Measurements from ENCODE around the gene HCST.

HCST gene

GRCh38 chr19:35902870-35903475 lies 644 bp downstream of the HCST start:
- Histone ChIP-seq H3K23ac (ENCODE audit: low read length) (no peak overlapping the region), H3K4ac (ENCODE audit: low read depth, low read length) (no peak overlapping the region), H3K79me1 (ENCODE audit: low read length) (peaks cover 3% of the 10 kb centered on the region), H2BK120ac (ENCODE audit: low read depth, low read length) (no peak overlapping the region), H2AK5ac (ENCODE audit: low read length) (peak overlapping the region; percentile 58), H3K27ac (ENCODE audit: low read depth, low read length) (no peak overlapping the region), H3K4me2 (ENCODE audit: low read length) (peak overlapping the region; percentile 78), H3K9ac (ENCODE audit: low read length) (peak overlapping the region; percentile 68), H3K4me1 (ENCODE audit: control insufficient read depth, low read depth, low read length) (peaks cover 9% of the 10 kb centered on the region), H4K5ac (ENCODE audit: low read length) (no peak overlapping the region), H2BK5ac (ENCODE audit: low read length) (no peak overlapping the region), H3K56ac (ENCODE audit: low read length) (peak overlapping the region; percentile 89), H3K18ac (ENCODE audit: low read length) (no peak overlapping the region), H2BK15ac (replicated peaks; ENCODE audit: low read depth) (no peak overlapping the region), H4K8ac (ENCODE audit: low read depth, low read length) (no peak overlapping the region), H3K4me3 (ENCODE audit: low read length) (no peak overlapping the region), H3K36me3 (ENCODE audit: control insufficient read depth, insufficient read depth, low read length) (no peaks in the 10 kb centered on the region), H3K27me3 (ENCODE audit: insufficient read depth, low read length, poor library complexity) (no peaks in the 10 kb centered on the region), H3K79me2 (ENCODE audit: control insufficient read depth, insufficient read depth, low read length) (peaks cover 2% of the 10 kb centered on the region)
- no peak for DNase-seq
- no CpG with 5 or more reads among the region's 10 CpGs for WGBS (ENCODE audit: extremely low coverage, insufficient coverage, low lambda C conversion rate)

DNA sequence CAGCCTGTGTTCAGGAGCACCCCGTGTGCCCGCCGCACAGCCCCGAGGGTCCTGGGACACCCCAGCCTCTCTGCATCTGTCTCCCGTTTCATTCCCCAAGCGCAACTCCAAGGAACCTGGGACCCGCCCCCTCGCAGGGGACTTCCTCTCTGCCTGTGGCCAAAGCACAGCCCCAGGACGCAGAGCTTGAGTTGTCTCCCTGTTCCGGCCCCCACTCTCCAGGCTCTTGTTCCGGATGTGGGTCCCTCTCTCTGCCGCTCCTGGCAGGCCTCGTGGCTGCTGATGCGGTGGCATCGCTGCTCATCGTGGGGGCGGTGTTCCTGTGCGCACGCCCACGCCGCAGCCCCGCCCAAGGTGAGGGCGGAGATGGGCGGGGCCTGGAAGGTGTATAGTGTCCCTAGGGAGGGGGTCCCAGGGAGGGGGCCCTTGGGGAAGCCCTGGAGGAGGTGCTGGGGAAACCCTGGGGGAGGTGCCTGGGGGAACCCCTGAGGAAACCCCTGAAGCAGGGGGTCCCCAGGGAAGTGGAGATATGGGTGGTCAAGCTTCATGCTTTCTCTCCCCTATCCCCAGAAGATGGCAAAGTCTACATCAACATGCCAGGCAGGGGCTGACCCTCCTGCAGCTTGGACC lies 1.3 kb downstream of the HCST start:
- Histone ChIP-seq H3K18ac (ENCODE audit: low read length) (no peak overlapping the region), H4K5ac (ENCODE audit: low read length) (no peak overlapping the region), H2BK5ac (ENCODE audit: low read length) (no peak overlapping the region), H3K56ac (ENCODE audit: low read length) (peak overlapping the region; percentile 89), H3K79me2 (ENCODE audit: control insufficient read depth, insufficient read depth, low read length) (peaks cover under 1% of the 10 kb centered on the region), H2AK5ac (ENCODE audit: low read length) (no peak overlapping the region), H3K23ac (ENCODE audit: low read length) (no peak overlapping the region), H3K36me3 (ENCODE audit: control insufficient read depth, insufficient read depth, low read length) (no peaks in the 10 kb centered on the region), H3K4ac (ENCODE audit: low read depth, low read length) (no peak overlapping the region), H3K4me3 (ENCODE audit: low read length) (no peak overlapping the region), H4K8ac (ENCODE audit: low read depth, low read length) (no peak overlapping the region), H3K9ac (ENCODE audit: low read length) (peak overlapping the region; percentile 68), H3K4me2 (ENCODE audit: low read length) (peak overlapping the region; percentile 78), H3K79me1 (ENCODE audit: low read length) (no peaks in the 10 kb centered on the region), H3K27me3 (ENCODE audit: insufficient read depth, low read length, poor library complexity) (no peaks in the 10 kb centered on the region), H2BK15ac (replicated peaks; ENCODE audit: low read depth) (no peak overlapping the region), H3K4me1 (ENCODE audit: control insufficient read depth, low read depth, low read length) (peaks cover 9% of the 10 kb centered on the region), H3K27ac (ENCODE audit: low read depth, low read length) (no peak overlapping the region), H2BK120ac (ENCODE audit: low read depth, low read length) (no peak overlapping the region)
- peak; percentile 93 for DNase-seq
- WGBS (ENCODE audit: extremely low coverage, insufficient coverage, low lambda C conversion rate) = no CpG with 5 or more reads among the region's 24 CpGs

GRCh38 chr19:35904311-35905068 lies 2.2 kb downstream of the HCST start:
- Histone ChIP-seq H3K4me3 (ENCODE audit: low read length) (no peak overlapping the region), H3K4me1 (ENCODE audit: control insufficient read depth, low read depth, low read length) (peaks cover 9% of the 10 kb centered on the region), H2BK120ac (ENCODE audit: low read depth, low read length) (no peak overlapping the region), H4K8ac (ENCODE audit: low read depth, low read length) (no peak overlapping the region), H3K79me1 (ENCODE audit: low read length) (no peaks in the 10 kb centered on the region), H3K27me3 (ENCODE audit: insufficient read depth, low read length, poor library complexity) (no peaks in the 10 kb centered on the region), H3K36me3 (ENCODE audit: control insufficient read depth, insufficient read depth, low read length) (no peaks in the 10 kb centered on the region), H3K18ac (ENCODE audit: low read length) (no peak overlapping the region), H3K4me2 (ENCODE audit: low read length) (no peak overlapping the region), H2BK5ac (ENCODE audit: low read length) (no peak overlapping the region), H2BK15ac (replicated peaks; ENCODE audit: low read depth) (no peak overlapping the region), H3K79me2 (ENCODE audit: control insufficient read depth, insufficient read depth, low read length) (no peaks in the 10 kb centered on the region), H3K4ac (ENCODE audit: low read depth, low read length) (no peak overlapping the region), H3K27ac (ENCODE audit: low read depth, low read length) (no peak overlapping the region), H3K56ac (ENCODE audit: low read length) (no peak overlapping the region), H4K5ac (ENCODE audit: low read length) (no peak overlapping the region), H3K9ac (ENCODE audit: low read length) (no peak overlapping the region), H2AK5ac (ENCODE audit: low read length) (no peak overlapping the region), H3K23ac (ENCODE audit: low read length) (no peak overlapping the region)
- no CpG with 5 or more reads among the region's 10 CpGs for WGBS (ENCODE audit: extremely low coverage, insufficient coverage, low lambda C conversion rate)
- DNase-seq = no peak

DNA sequence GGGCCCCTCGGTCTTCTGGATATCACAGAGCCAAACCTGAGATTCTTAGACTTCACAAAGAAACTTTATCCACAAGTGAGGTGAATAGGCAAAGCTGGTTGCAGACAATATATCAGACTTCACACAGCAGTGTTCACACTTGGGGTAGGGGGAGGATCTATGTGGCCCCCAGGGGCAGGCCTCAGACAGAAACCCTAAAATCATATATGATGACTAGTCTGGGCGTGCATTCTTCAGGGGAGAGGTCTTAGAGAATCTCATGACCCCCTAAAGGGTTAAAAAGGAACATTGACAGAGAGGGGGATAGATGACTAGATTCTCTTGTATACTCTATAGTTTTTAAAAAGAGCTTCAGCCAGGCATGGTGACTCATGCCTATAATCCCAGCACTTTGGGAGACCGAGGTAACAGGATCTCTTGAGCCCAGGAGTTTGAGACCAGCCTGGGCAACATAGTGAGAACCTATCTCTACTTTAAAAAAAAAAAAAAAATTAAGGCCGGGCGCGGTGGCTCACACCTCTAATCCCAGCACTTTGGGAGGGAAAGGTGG lies 2.9 kb downstream of the HCST start:
- Histone ChIP-seq H3K79me2 (ENCODE audit: control insufficient read depth, insufficient read depth, low read length) (no peaks in the 10 kb centered on the region), H4K5ac (ENCODE audit: low read length) (no peak overlapping the region), H3K4me2 (ENCODE audit: low read length) (no peak overlapping the region), H3K56ac (ENCODE audit: low read length) (peak overlapping the region; percentile 34), H3K36me3 (ENCODE audit: control insufficient read depth, insufficient read depth, low read length) (no peaks in the 10 kb centered on the region), H3K27me3 (ENCODE audit: insufficient read depth, low read length, poor library complexity) (no peaks in the 10 kb centered on the region), H3K4me3 (ENCODE audit: low read length) (no peak overlapping the region), H3K4ac (ENCODE audit: low read depth, low read length) (no peak overlapping the region), H3K4me1 (ENCODE audit: control insufficient read depth, low read depth, low read length) (peaks cover 9% of the 10 kb centered on the region), H3K9ac (ENCODE audit: low read length) (no peak overlapping the region), H3K27ac (ENCODE audit: low read depth, low read length) (no peak overlapping the region), H2BK15ac (replicated peaks; ENCODE audit: low read depth) (no peak overlapping the region), H3K23ac (ENCODE audit: low read length) (no peak overlapping the region), H3K18ac (ENCODE audit: low read length) (no peak overlapping the region), H2BK120ac (ENCODE audit: low read depth, low read length) (no peak overlapping the region), H4K8ac (ENCODE audit: low read depth, low read length) (no peak overlapping the region), H2AK5ac (ENCODE audit: low read length) (no peak overlapping the region), H2BK5ac (ENCODE audit: low read length) (no peak overlapping the region), H3K79me1 (ENCODE audit: low read length) (no peaks in the 10 kb centered on the region)
- WGBS (ENCODE audit: extremely low coverage, insufficient coverage, low lambda C conversion rate) = no CpG with 5 or more reads among the region's 6 CpGs
- DNase-seq = no peak

GRCh38 chr19:35907377-35907745 lies 5.0 kb downstream of the HCST start:
- no CpG with 5 or more reads among the region's 12 CpGs for WGBS (ENCODE audit: extremely low coverage, insufficient coverage, low lambda C conversion rate)
- no peak overlapping the region for H3K9ac ChIP-seq (ENCODE audit: low read length)
- H3K27ac ChIP-seq (ENCODE audit: low read depth, low read length) = no peak overlapping the region
- H3K23ac ChIP-seq (ENCODE audit: low read length) = no peak overlapping the region
- H3K4me2 ChIP-seq (ENCODE audit: low read length) = no peak overlapping the region
- H2BK5ac ChIP-seq (ENCODE audit: low read length) = no peak overlapping the region
- no peak overlapping the region for H2BK120ac ChIP-seq (ENCODE audit: low read depth, low read length)
- H3K4me1 ChIP-seq (ENCODE audit: control insufficient read depth, low read depth, low read length) = peaks cover 3% of the 10 kb centered on the region
- no peak overlapping the region for H4K5ac ChIP-seq (ENCODE audit: low read length)
- H2BK15ac ChIP-seq (replicated peaks; ENCODE audit: low read depth) = no peak overlapping the region
- no peak overlapping the region for H3K4me3 ChIP-seq (ENCODE audit: low read length)
- no peak overlapping the region for H4K8ac ChIP-seq (ENCODE audit: low read depth, low read length)
- no peaks in the 10 kb centered on the region for H3K36me3 ChIP-seq (ENCODE audit: control insufficient read depth, insufficient read depth, low read length)
- DNase-seq = no peak
- H3K27me3 ChIP-seq (ENCODE audit: insufficient read depth, low read length, poor library complexity) = no peaks in the 10 kb centered on the region
- H3K18ac ChIP-seq (ENCODE audit: low read length) = no peak overlapping the region
- no peaks in the 10 kb centered on the region for H3K79me2 ChIP-seq (ENCODE audit: control insufficient read depth, insufficient read depth, low read length)
- no peak overlapping the region for H2AK5ac ChIP-seq (ENCODE audit: low read length)
- no peaks in the 10 kb centered on the region for H3K79me1 ChIP-seq (ENCODE audit: low read length)
- H3K4ac ChIP-seq (ENCODE audit: low read depth, low read length) = no peak overlapping the region
- peak overlapping the region; percentile 34 for H3K56ac ChIP-seq (ENCODE audit: low read length)

Measured in mesendoderm (in vitro differentiated cells).